Natural killer cell (primary cell): ENCODE measurements around the gene PASK. TPM values are rescaled to one million over a fixed set of nuclear protein-coding genes. Genes with fewer than 3 reads are reported as not detected.

Source experiments
- ATAC-seq, 3 donors: fragments of 150-1000 bp in 2 of 3; fragments of 200-7000 bp in 1 of 3; cut with Tn5 transposase; 1 replicate in 1 of 3; 2 replicates in 2 of 3; pipeline ENCODE4 v1.10.0; 2021; ENCODE audit warnings: mild to moderate bottlenecking in 2 of 3, moderate library complexity in 2 of 3
- DNase-seq, 2 donors: peaks; one replicate each; pipeline versions ENCODE4 v3.0.0 to v3.0.0-alpha.2; 2013 to 2021; ENCODE audit warnings: mixed read lengths in 1 of 2
- H3K27ac ChIP-seq: one replicate; pipeline ENCODE4 v1.5.1; 2013; ENCODE audit warnings: mild to moderate bottlenecking, low read length
- H3K27me3 ChIP-seq: one replicate; pipeline ENCODE4 v1.6.1; 2013; ENCODE audit warnings: low read length; ENCODE audit not compliant: control insufficient read depth, insufficient read depth
- H3K36me3 ChIP-seq: one replicate; pipeline ENCODE4 v1.6.1; 2013; ENCODE audit warnings: low read length; ENCODE audit not compliant: control insufficient read depth, insufficient read depth
- H3K4me1 ChIP-seq: one replicate; pipeline ENCODE4 v1.6.1; 2013; ENCODE audit warnings: low read length; ENCODE audit not compliant: control insufficient read depth, insufficient read depth
- H3K4me3 ChIP-seq: one replicate; pipeline ENCODE4 v1.5.1; 2013; ENCODE audit warnings: low read length
- H3K9me3 ChIP-seq: one replicate; pipeline ENCODE4 v1.6.1; 2013; ENCODE audit warnings: low read length; ENCODE audit not compliant: control insufficient read depth, insufficient read depth
- H3K27ac Mint-ChIP-seq, 2 donors: one replicate each; pipeline ENCODE4 v1.8.0; 2022; ENCODE audit warnings: mild to moderate bottlenecking in 2 of 2, mixed read lengths in 2 of 2, moderate library complexity in 1 of 2
- H3K27me3 Mint-ChIP-seq, 2 donors: one replicate each; pipeline ENCODE4 v1.8.0; 2022; ENCODE audit warnings: low read depth in 2 of 2, mixed read lengths in 2 of 2
- H3K36me3 Mint-ChIP-seq: one replicate; pipeline ENCODE4 v1.8.0; 2022; ENCODE audit warnings: mixed read lengths
- H3K4me1 Mint-ChIP-seq, 2 donors: one replicate each; pipeline ENCODE4 v1.8.0; 2022; ENCODE audit warnings: mixed read lengths in 2 of 2
- H3K4me3 Mint-ChIP-seq: one replicate; pipeline ENCODE4 v1.8.0; 2022; ENCODE audit warnings: mild to moderate bottlenecking, moderate library complexity, mixed read lengths
- H3K9me3 Mint-ChIP-seq, 2 donors: one replicate each; pipeline ENCODE4 v1.8.0; 2022; ENCODE audit warnings: mixed read lengths in 2 of 2
- WGBS: methylation state at CpG from one replicate; pipeline ENCODE4 v1.1.7; 2013; ENCODE audit warnings: missing lambda C conversion rate; ENCODE audit not compliant: insufficient coverage; 5-methylcytosine and 5-hydroxymethylcytosine counted together
- intact Hi-C: fragments of 100-400 bp; cut with micrococcal nuclease; formaldehyde crosslinking; loops from one replicate; pipeline ENCODE4 v1.14.2; 2022
- total RNA-seq, 4 donors: library from RNA; stranded (reverse); fragments of 120-200 nt in 1 of 4; gene quantifications; one replicate each; pipeline versions ENCODE4 v1.2.3 to v1.2.4, GENCODE V29; 2013 to 2022
- TF ChIP-seq, protein P1 (sequence below): fragments of 200-600 bp; IDR thresholded peaks from one replicate; pipeline ENCODE4 v1.8.0; 2022; ENCODE audit warnings: antibody characterized with exemption

PASK gene
- total RNA-seq, 3 donors from 2014 or later (not counting 1 experiment from before 2014, with no cell fraction given) = 27.9 to 45.2 (median 36.2) TPM

DNA sequence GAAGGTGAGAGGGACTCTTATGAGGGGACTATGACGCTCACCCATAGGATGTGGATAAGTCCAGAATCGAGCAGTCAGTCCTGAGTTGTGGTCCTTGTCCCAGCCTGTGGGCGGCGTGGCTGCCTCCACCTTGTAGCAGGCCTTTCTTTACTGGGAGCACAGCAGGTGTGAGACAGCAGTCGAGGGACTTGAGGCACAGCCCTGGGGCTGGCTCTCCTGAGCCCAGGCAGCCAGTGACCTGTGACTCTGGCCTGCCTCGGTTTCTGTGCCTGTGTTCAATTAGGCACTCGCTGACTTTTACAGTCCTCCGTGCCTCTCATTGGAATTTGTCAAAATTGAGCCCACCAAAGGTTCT is 9.3 kb upstream of the PASK start:
- 94% methylated on average over 8 of the region's 8 CpGs for WGBS
- H3K27me3 Mint-ChIP-seq = no peaks in the 10 kb centered on the region
- H3K27ac Mint-ChIP-seq = no peak overlapping the region
- ATAC-seq (no peak), DNase-seq (no peak)
- Histone ChIP-seq H3K36me3 (peaks cover 41% of the 10 kb centered on the region), H3K4me3 (no peak overlapping the region), H3K4me1 (no peaks in the 10 kb centered on the region), H3K27ac (no peak overlapping the region), H3K27me3 (no peaks in the 10 kb centered on the region), H3K9me3 (no peaks in the 10 kb centered on the region)
- intact Hi-C loops = no loop called here
- H3K9me3 Mint-ChIP-seq = no peaks in the 10 kb centered on the region
- no peak overlapping the region for H3K4me3 Mint-ChIP-seq
- H3K36me3 Mint-ChIP-seq = no peaks in the 10 kb centered on the region
- H3K4me1 Mint-ChIP-seq = peaks cover 0 to 12% of the 10 kb centered on the region in 2 donors
- TF ChIP-seq, protein P1, sequence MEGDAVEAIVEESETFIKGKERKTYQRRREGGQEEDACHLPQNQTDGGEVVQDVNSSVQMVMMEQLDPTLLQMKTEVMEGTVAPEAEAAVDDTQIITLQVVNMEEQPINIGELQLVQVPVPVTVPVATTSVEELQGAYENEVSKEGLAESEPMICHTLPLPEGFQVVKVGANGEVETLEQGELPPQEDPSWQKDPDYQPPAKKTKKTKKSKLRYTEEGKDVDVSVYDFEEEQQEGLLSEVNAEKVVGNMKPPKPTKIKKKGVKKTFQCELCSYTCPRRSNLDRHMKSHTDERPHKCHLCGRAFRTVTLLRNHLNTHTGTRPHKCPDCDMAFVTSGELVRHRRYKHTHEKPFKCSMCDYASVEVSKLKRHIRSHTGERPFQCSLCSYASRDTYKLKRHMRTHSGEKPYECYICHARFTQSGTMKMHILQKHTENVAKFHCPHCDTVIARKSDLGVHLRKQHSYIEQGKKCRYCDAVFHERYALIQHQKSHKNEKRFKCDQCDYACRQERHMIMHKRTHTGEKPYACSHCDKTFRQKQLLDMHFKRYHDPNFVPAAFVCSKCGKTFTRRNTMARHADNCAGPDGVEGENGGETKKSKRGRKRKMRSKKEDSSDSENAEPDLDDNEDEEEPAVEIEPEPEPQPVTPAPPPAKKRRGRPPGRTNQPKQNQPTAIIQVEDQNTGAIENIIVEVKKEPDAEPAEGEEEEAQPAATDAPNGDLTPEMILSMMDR = no peak

DNA sequence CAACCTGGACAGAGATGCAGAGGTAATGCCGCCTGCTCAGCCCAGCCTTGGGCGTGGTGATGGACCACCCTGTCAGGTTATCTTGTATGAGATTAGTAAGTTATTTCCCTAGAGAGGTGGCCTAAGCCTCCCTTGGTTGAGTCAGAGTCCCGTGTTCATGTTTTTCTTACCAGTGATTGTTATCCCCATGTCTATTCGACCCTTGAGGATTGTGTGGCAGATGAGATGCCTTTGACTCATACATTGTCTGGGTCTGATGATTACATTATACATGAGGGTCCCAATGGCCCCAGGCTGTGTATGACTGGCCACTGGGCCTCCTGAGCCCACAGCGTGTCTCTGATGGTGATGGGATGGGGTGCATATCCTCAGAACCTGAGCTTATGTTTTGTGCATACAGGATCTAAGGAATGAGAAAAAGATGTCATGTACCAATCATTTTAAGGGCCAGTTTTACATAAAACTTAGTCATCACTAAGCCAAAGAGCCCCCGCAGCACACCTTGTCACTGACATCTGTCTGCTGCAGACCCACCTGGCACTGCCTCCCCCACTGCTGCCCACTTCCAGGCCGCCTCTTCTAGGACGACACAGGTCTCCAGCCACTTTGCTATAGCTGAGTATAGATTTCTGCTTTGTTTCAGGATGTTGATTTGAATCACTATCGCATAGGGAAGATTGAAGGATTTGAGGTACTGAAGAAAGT is 8.7 kb upstream of the PASK start:
- Histone ChIP-seq H3K4me1 (no peaks in the 10 kb centered on the region), H3K27me3 (no peaks in the 10 kb centered on the region), H3K9me3 (no peaks in the 10 kb centered on the region), H3K36me3 (peaks cover 39% of the 10 kb centered on the region), H3K4me3 (no peak overlapping the region), H3K27ac (no peak overlapping the region)
- Mint-ChIP-seq H3K9me3 (no peaks in the 10 kb centered on the region), H3K36me3 (no peaks in the 10 kb centered on the region), H3K4me1 (peaks cover 0 to 16% of the 10 kb centered on the region in 2 donors), H3K4me3 (no peak overlapping the region), H3K27me3 (no peaks in the 10 kb centered on the region), H3K27ac (no peak overlapping the region)
- whole genome bisulfite sequencing = 90% methylated on average over 9 of the region's 9 CpGs
- ATAC-seq = no peak
- TF ChIP-seq, protein P1 = no peak
- intact Hi-C loops = no loop called here
- DNase-seq = no peak

DNA sequence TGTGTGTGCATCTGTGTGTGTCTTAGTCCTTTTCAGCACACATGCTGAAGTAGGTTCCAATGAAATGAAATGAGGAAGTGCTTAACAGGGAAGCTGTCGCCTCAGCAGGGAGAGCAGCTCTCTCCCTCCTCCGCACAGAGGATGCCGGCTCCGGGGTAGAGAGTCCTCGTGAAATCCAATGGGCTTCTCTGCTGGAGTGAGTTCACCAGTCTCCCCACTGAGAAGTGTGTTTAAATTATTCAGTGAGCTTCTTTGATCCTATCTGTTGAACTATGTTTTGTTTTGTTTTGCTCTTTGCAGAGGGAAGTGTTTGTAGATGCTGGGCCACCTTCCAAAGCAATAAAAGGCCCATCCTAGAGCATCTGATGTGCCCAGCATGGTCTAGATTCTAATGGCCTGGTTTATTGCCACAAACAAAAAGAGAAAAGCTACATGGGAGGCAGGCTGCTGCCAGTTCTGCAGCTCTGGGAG is 7.7 kb upstream of the PASK start:
- H3K27me3 Mint-ChIP-seq = no peaks in the 10 kb centered on the region
- H3K4me1 Mint-ChIP-seq = peaks cover 4 to 21% of the 10 kb centered on the region in 2 donors
- H3K9me3 Mint-ChIP-seq = no peaks in the 10 kb centered on the region
- ATAC-seq (no peak), DNase-seq (no peak)
- Histone ChIP-seq H3K36me3 (peaks cover 36% of the 10 kb centered on the region), H3K4me3 (no peak overlapping the region), H3K4me1 (no peaks in the 10 kb centered on the region), H3K27me3 (no peaks in the 10 kb centered on the region), H3K27ac (no peak overlapping the region), H3K9me3 (no peaks in the 10 kb centered on the region)
- H3K27ac Mint-ChIP-seq = no peak overlapping the region
- intact Hi-C loops = no loop called here
- no peak overlapping the region for H3K4me3 Mint-ChIP-seq
- no peaks in the 10 kb centered on the region for H3K36me3 Mint-ChIP-seq
- 49% methylated on average over 5 of the region's 5 CpGs for WGBS
- TF ChIP-seq, protein P1 = no peak

DNA sequence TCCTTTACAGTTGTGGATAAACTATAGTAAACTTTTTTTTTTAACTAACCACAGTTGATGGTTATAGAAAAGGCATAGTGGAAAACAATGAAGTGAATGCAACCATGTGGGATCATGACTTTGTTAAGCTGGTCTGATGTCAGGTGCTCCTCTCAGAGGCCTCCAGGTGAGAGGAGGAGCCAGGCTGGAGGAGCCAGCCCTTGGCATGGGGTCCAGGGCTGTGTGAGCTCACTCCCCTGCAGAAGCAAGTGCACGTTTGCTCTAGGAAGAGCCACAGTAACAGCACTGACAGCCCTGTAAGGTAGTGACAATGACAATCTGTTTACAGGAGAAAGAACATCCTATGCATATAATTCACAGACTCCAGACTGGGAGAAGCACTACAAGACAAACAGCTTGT is 6.7 kb upstream of the PASK start:
- Mint-ChIP-seq H3K9me3 (no peaks in the 10 kb centered on the region), H3K27ac (no peak overlapping the region), H3K27me3 (no peaks in the 10 kb centered on the region), H3K4me1 (peaks cover 14 to 31% of the 10 kb centered on the region in 2 donors), H3K4me3 (no peak overlapping the region), H3K36me3 (no peaks in the 10 kb centered on the region)
- DNase-seq = no peak
- TF ChIP-seq, protein P1 = no peak
- H3K4me3 ChIP-seq = no peak overlapping the region
- no peaks in the 10 kb centered on the region for H3K9me3 ChIP-seq
- peaks cover 4% of the 10 kb centered on the region for H3K4me1 ChIP-seq
- H3K36me3 ChIP-seq = peaks cover 30% of the 10 kb centered on the region
- H3K27ac ChIP-seq = no peak overlapping the region
- H3K27me3 ChIP-seq = no peaks in the 10 kb centered on the region
- ATAC-seq = no peak
- intact Hi-C loops = no loop called here
- WGBS = 100% methylated on average over 1 of the region's 1 CpG
